IMR-90 (cell line): ENCODE data around the gene PRKAG1. TPM values are rescaled to one million over a fixed set of nuclear protein-coding genes. Genes with fewer than 3 reads are reported as not detected.

Experiments
- ATAC-seq: fragments of 200-7000 bp; cut with Tn5 transposase; 2 replicates; pipeline ENCODE4 v1.9.1; 2020; ENCODE audit warnings: low read depth, mild to moderate bottlenecking, moderate library complexity
- BruUV-seq: library from RNA; stranded (reverse); fragments of 400-500 nt; replicated peaks from 2 replicates; lab custom pipeline; 2021; lab: Mats Ljungman, UMichigan
- CTCF ChIA-PET: fragments of 300-600 bp; formaldehyde crosslinking; extraction: SDS; loops from one replicate; lab custom pipeline; 2021; ENCODE audit warnings: antibody characterized with exemption; lab: Yijun Ruan, JAX
- POLR2A ChIA-PET: fragments of 300-600 bp; sonication (Branson Sonifier 250); formaldehyde crosslinking; loops from one replicate; lab custom pipeline; 2022; ENCODE audit warnings: antibody characterized with exemption; ENCODE audit not compliant: unreplicated experiment; lab: Charles Lee
- DNase-seq: peaks from one replicate; pipeline ENCODE4 v3.0.0; 2013
- H2AFZ ChIP-seq: replicated peaks from 2 replicates; pipeline ENCODE3; 2013; ENCODE audit warnings: low read length, mild to moderate bottlenecking; ENCODE audit not compliant: poor library complexity
- H2AK5ac ChIP-seq: 2 replicates; pipeline ENCODE4 v1.6.1; 2013; ENCODE audit warnings: low read depth, low read length, inconsistent platforms
- H2AK9ac ChIP-seq: replicated peaks from 2 replicates; pipeline ENCODE3; 2013; ENCODE audit warnings: mild to moderate bottlenecking, low read depth, low read length, moderate library complexity; ENCODE audit not compliant: poor library complexity
- H2BK120ac ChIP-seq: 2 replicates; pipeline ENCODE4 v1.6.1; 2013; ENCODE audit warnings: low read depth, low read length, inconsistent platforms
- H2BK15ac ChIP-seq: 3 replicates; pipeline ENCODE4 v1.6.1; 2013; ENCODE audit warnings: low read depth, low read length, inconsistent platforms
- H2BK20ac ChIP-seq: 2 replicates; pipeline ENCODE4 v1.6.1; 2013; ENCODE audit warnings: low read depth, mild to moderate bottlenecking, inconsistent platforms, low read length, moderate library complexity
- H2BK5ac ChIP-seq: 2 replicates; pipeline ENCODE4 v1.6.1; 2013; ENCODE audit warnings: mild to moderate bottlenecking, low read depth, low read length, inconsistent platforms; ENCODE audit not compliant: poor library complexity, severe bottlenecking
- H3K14ac ChIP-seq: replicated peaks from 2 replicates; pipeline ENCODE4 v1.6.1; 2013; ENCODE audit warnings: low read depth, low read length, inconsistent platforms
- H3K18ac ChIP-seq: 2 replicates; pipeline ENCODE4 v1.6.1; 2013; ENCODE audit warnings: low read depth, low read length, control low read depth
- H3K23ac ChIP-seq: 2 replicates; pipeline ENCODE4 v1.6.1; 2013; ENCODE audit warnings: low read depth, low read length, inconsistent platforms
- H3K27ac ChIP-seq: 2 replicates; pipeline ENCODE4 v1.5.1; 2013; ENCODE audit warnings: mild to moderate bottlenecking, control low read depth, low read length; ENCODE audit not compliant: insufficient read depth
- H3K27me3 ChIP-seq: 2 replicates; pipeline ENCODE4 v1.6.1; 2013; ENCODE audit warnings: low read length; ENCODE audit not compliant: control insufficient read depth, insufficient read depth
- H3K36me3 ChIP-seq: 2 replicates; pipeline ENCODE4 v1.6.1; 2013; ENCODE audit warnings: low read length, mixed read lengths; ENCODE audit not compliant: control insufficient read depth, insufficient read depth
- H3K4ac ChIP-seq: 2 replicates; pipeline ENCODE4 v1.6.1; 2013; ENCODE audit warnings: low read depth, low read length, inconsistent platforms
- H3K4me1 ChIP-seq: 2 replicates; pipeline ENCODE4 v1.6.1; 2013; ENCODE audit warnings: low read length, mixed read lengths; ENCODE audit not compliant: control insufficient read depth, insufficient read depth
- H3K4me2 ChIP-seq: 2 replicates; pipeline ENCODE4 v1.6.1; 2013; ENCODE audit warnings: low read depth, mild to moderate bottlenecking, control low read depth, low read length, moderate library complexity
- H3K4me3 ChIP-seq: 2 replicates; pipeline ENCODE4 v1.5.1; 2013; ENCODE audit warnings: low read depth, mild to moderate bottlenecking, control low read depth, low read length, moderate library complexity; ENCODE audit not compliant: insufficient read depth
- H3K56ac ChIP-seq: 2 replicates; pipeline ENCODE4 v1.6.1; 2013; ENCODE audit warnings: low read length, inconsistent platforms; ENCODE audit not compliant: insufficient read depth; ENCODE audit errors: extremely low read depth
- H3K79me1 ChIP-seq, 2 experiments: 2 replicates each; pipeline ENCODE4 v1.6.1; 2013; ENCODE audit warnings: low read length in 2 of 2, inconsistent platforms in 1 of 2, low read depth in 1 of 2
- H3K9ac ChIP-seq: 2 replicates; pipeline ENCODE4 v1.6.1; 2013; ENCODE audit warnings: low read depth, low read length, control low read depth
- H3K9me1 ChIP-seq: 2 replicates; pipeline ENCODE4 v1.6.1; 2013; ENCODE audit warnings: low read length, inconsistent platforms; ENCODE audit not compliant: insufficient read depth
- H3K9me3 ChIP-seq: 2 replicates; pipeline ENCODE4 v1.6.1; 2013; ENCODE audit warnings: low read length; ENCODE audit not compliant: control insufficient read depth, insufficient read depth
- H4K20me1 ChIP-seq: 2 replicates; pipeline ENCODE4 v1.6.1; 2013; ENCODE audit warnings: low read length, inconsistent platforms; ENCODE audit not compliant: insufficient read depth
- H4K5ac ChIP-seq: 2 replicates; pipeline ENCODE4 v1.6.1; 2013; ENCODE audit warnings: mild to moderate bottlenecking, low read depth, low read length, control low read depth
- H4K8ac ChIP-seq, 2 experiments: 2 replicates each; pipeline ENCODE4 v1.6.1; 2013; ENCODE audit warnings: low read depth in 2 of 2, low read length in 2 of 2, control low read depth in 1 of 2, inconsistent platforms in 1 of 2
- H4K91ac ChIP-seq: 2 replicates; pipeline ENCODE4 v1.6.1; 2013; ENCODE audit warnings: low read depth, low read length, inconsistent platforms; ENCODE audit not compliant: insufficient read depth
- BHLHE40 ChIP-seq: fragments of 150-350 bp; IDR thresholded peaks from 2 replicates; pipeline ENCODE4 v1.6.1; 2016; ENCODE audit warnings: mild to moderate bottlenecking, low read depth, low read length
- CEBPB ChIP-seq: IDR thresholded peaks from 2 replicates; pipeline ENCODE4 v1.6.1; 2012; ENCODE audit warnings: low read depth, low read length, improper control_type of control experiment
- CHD1 ChIP-seq: IDR thresholded peaks from 2 replicates; pipeline ENCODE4 v1.6.1; 2012; ENCODE audit warnings: low read depth, low read length, improper control_type of control experiment
- CTCF ChIP-seq: conservative IDR thresholded peaks from 2 replicates; pipeline ENCODE4 v1.5.1; 2012; ENCODE audit warnings: mild to moderate bottlenecking, low read depth, low read length, improper control_type of control experiment
- ELK1 ChIP-seq: fragments of 150-350 bp; IDR thresholded peaks from 2 replicates; pipeline ENCODE4 v1.6.1; 2016; ENCODE audit warnings: low read depth, mild to moderate bottlenecking, low read length, moderate library complexity, borderline replicate concordance
- FOS ChIP-seq: fragments of 150-350 bp; IDR thresholded peaks from 2 replicates; pipeline ENCODE4 v1.6.1; 2016; ENCODE audit warnings: low read depth, low read length
- MAFK ChIP-seq: IDR thresholded peaks from 2 replicates; pipeline ENCODE4 v1.6.1; 2012; ENCODE audit warnings: low read depth, low read length, improper control_type of control experiment
- MAZ ChIP-seq: IDR thresholded peaks from 2 replicates; pipeline ENCODE4 v1.6.1; 2012; ENCODE audit warnings: low read depth, mild to moderate bottlenecking, low read length, improper control_type of control experiment, moderate library complexity, borderline replicate concordance
- MXI1 ChIP-seq: IDR thresholded peaks from 2 replicates; pipeline ENCODE4 v1.6.1; 2012; ENCODE audit warnings: low read depth, mild to moderate bottlenecking, low read length, moderate library complexity, borderline replicate concordance
- NFE2L2 ChIP-seq: fragments of 150-350 bp; IDR thresholded peaks from 2 replicates; pipeline ENCODE4 v1.6.1; 2016; ENCODE audit warnings: low read depth, mild to moderate bottlenecking, low read length
- POLR2A ChIP-seq: IDR thresholded peaks from 2 replicates; pipeline ENCODE4 v1.6.1; 2012; ENCODE audit warnings: mild to moderate bottlenecking, low read depth, low read length
- RAD21 ChIP-seq: IDR thresholded peaks from 2 replicates; pipeline ENCODE4 v1.6.1; 2012; ENCODE audit warnings: low read length, improper control_type of control experiment
- RFX5 ChIP-seq: IDR thresholded peaks from 2 replicates; pipeline ENCODE4 v1.8.0; 2012; ENCODE audit warnings: low read depth, mild to moderate bottlenecking, low read length, moderate library complexity
- SMC3 ChIP-seq: fragments of 150-350 bp; IDR thresholded peaks from 2 replicates; pipeline ENCODE4 v1.6.1; 2016; ENCODE audit warnings: low read depth, mild to moderate bottlenecking, antibody characterized with exemption, low read length, moderate library complexity
- USF2 ChIP-seq: fragments of 150-350 bp; IDR thresholded peaks from 2 replicates; pipeline ENCODE4 v1.6.1; 2017; ENCODE audit warnings: mild to moderate bottlenecking, antibody characterized with exemption, low read length, low read depth
- WGBS, 2 experiments: methylation state at CpG; one replicate each; pipeline versions ENCODE4 v1.1.5 to v1.1.7; 2013; ENCODE audit warnings: missing lambda C conversion rate in 2 of 2; ENCODE audit not compliant: insufficient read length in 1 of 2; ENCODE audit errors: extremely low coverage in 2 of 2; 5-methylcytosine and 5-hydroxymethylcytosine counted together
- dilution Hi-C: fragments of 300-500 bp; cut with HindIII; formaldehyde crosslinking; loops from one replicate; pipeline ENCODE4 v1.14.3; 2018; ENCODE audit warnings: low sequenced_read_pairs; ENCODE audit not compliant: unreplicated experiment
- in situ Hi-C: fragments of 300-500 bp; cut with MboI; formaldehyde crosslinking; loops from 3 replicates; pipeline ENCODE4 v1.14.3; 2019; ENCODE audit warnings: low sequenced_read_pairs, inconsistent platforms, mixed read lengths
- intact Hi-C: fragments of 100-400 bp; cut with micrococcal nuclease; formaldehyde crosslinking; loops from 2 replicates; pipeline ENCODE4 v1.10.0; 2022
- polyA plus RNA-seq, 3 experiments: library from polyadenylated mRNA; depleted of rRNA; stranded (reverse); fragments of >200 nt; gene quantifications; 2 replicates each; pipeline ENCODE4 v1.2.3, GENCODE V29; 2012; ENCODE audit warnings: low replicate concordance in 1 of 3
- total RNA-seq: library from RNA; depleted of rRNA; stranded (reverse); fragments of >200 nt; gene quantifications from 2 replicates; pipeline ENCODE4 v1.2.3, GENCODE V29; 2012

Gene PRKAG1
- total and polyA plus RNA-seq, 2 of the 4 experiments (the other 2 are of a cell fraction): 81.1 to 106 TPM

- Histone ChIP-seq H4K8ac (no peak overlapping the region), H3K9me1 (no peaks in the 10 kb centered on the region), H3K23ac (no peak overlapping the region), H2AK9ac (no peak overlapping the region), H3K4me2 (no peak overlapping the region), H3K79me1 (peaks cover 19 to 56% of the 10 kb centered on the region in 2 experiments), H3K4me1 (no peaks in the 10 kb centered on the region), H2BK20ac (no peak overlapping the region), H3K9ac (no peak overlapping the region), H3K18ac (no peak overlapping the region), H4K5ac (no peak overlapping the region), H2BK120ac (no peak overlapping the region), H3K4ac (no peak overlapping the region), H3K14ac (no peak overlapping the region), H3K56ac (no peak overlapping the region), H3K27ac (no peak overlapping the region), H2AK5ac (no peak overlapping the region), H2AFZ (no peak overlapping the region), H3K36me3 (peaks cover 82% of the 10 kb centered on the region), H2BK5ac (no peak overlapping the region), H3K4me3 (no peak overlapping the region), H4K20me1 (peaks cover 11% of the 10 kb centered on the region; the same call in 1 of the 2 replicates), H4K91ac (no peak overlapping the region), H2BK15ac (no peak overlapping the region), H3K27me3 (no peaks in the 10 kb centered on the region), H3K9me3 (no peaks in the 10 kb centered on the region)
- TF ChIP-seq MXI1 (no peak), CTCF (no peak), FOS (no peak), NFE2L2 (no peak), MAFK (no peak), BHLHE40 (no peak), SMC3 (no peak), RFX5 (no peak), RAD21 (no peak), ELK1 (no peak), POLR2A (no peak), CEBPB (no peak), MAZ (no peak), CHD1 (no peak), USF2 (no peak)
- WGBS, 2 experiments: 98% methylated on average over 18 of the region's 21 CpGs; no CpG with 5 or more reads in 1 of the 2 experiments
- ATAC-seq (no peak), DNase-seq (no peak)
- dilution Hi-C loops (no loop called here), in situ Hi-C loops (no loop called here), intact Hi-C loops (no loop called here)
- POLR2A ChIA-PET: no interaction called here
- CTCF ChIA-PET: no interaction called here
- BruUV-seq: no TSS peak
Observed at GRCh38 chr12:49026101-49026500, 7.5 kb upstream of the PRKAG1 start.
